OCI-M1 (cell line): Measurements from ENCODE around the gene IL20RA.
"Not testable (repeated sequence)": the region's sequence is repeated elsewhere in the genome, so short reads cannot be mapped to it uniquely, and the experiment has no call there.

Experiments
- DNase-seq: peaks from one replicate; lab custom pipeline; 2025; lab: John Stamatoyannopoulos, UW

IL20RA gene, protein sequence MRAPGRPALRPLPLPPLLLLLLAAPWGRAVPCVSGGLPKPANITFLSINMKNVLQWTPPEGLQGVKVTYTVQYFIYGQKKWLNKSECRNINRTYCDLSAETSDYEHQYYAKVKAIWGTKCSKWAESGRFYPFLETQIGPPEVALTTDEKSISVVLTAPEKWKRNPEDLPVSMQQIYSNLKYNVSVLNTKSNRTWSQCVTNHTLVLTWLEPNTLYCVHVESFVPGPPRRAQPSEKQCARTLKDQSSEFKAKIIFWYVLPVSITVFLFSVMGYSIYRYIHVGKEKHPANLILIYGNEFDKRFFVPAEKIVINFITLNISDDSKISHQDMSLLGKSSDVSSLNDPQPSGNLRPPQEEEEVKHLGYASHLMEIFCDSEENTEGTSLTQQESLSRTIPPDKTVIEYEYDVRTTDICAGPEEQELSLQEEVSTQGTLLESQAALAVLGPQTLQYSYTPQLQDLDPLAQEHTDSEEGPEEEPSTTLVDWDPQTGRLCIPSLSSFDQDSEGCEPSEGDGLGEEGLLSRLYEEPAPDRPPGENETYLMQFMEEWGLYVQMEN

DNA sequence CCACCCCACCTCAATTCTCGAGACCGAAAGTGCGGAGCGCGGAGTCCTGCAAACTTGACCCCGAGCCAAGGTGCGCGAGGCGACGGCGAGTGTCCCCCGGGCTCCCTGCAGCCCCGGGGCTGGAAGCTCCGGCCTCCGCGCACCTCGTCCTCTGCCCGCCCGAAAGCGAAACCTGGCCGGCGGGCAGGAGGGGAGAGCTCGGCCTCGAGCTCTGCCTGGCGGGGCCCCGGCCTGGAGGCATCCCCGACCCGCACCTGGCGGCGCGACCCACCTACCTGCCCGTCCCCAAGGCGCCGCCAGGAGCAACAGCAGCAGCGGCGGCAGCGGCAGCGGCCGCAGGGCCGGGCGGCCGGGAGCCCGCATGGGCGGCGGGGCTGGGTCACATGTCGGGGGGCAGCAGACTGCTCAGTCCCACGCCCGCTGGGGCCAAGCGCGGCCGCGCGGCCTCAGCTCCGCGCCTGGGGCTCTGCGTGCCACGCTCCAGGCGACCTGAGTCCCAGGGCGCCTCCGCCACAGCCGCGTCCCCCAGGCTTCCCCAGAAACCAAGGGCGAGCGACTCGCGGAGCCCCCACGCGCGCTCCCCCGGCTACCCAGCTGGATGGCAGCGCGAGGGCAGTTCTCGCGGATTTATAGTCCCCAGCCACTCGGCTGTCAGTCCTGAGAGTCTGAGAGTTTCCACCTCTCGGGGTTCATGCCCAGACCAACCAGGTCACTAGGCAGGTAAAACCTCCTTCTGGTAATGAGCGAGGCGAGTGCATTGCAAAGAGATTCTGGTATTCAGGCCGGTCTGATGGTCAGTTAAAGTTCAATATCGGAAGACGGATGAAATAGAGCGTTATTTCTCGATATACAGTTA is at the start of gene IL20RA:
TSS of gene IL20RA (minus strand) at position 600 of the 856 bp plus-strand sequence. CDS start at position 363, 237 bp downstream.
- DNase-seq: no peak

DNA sequence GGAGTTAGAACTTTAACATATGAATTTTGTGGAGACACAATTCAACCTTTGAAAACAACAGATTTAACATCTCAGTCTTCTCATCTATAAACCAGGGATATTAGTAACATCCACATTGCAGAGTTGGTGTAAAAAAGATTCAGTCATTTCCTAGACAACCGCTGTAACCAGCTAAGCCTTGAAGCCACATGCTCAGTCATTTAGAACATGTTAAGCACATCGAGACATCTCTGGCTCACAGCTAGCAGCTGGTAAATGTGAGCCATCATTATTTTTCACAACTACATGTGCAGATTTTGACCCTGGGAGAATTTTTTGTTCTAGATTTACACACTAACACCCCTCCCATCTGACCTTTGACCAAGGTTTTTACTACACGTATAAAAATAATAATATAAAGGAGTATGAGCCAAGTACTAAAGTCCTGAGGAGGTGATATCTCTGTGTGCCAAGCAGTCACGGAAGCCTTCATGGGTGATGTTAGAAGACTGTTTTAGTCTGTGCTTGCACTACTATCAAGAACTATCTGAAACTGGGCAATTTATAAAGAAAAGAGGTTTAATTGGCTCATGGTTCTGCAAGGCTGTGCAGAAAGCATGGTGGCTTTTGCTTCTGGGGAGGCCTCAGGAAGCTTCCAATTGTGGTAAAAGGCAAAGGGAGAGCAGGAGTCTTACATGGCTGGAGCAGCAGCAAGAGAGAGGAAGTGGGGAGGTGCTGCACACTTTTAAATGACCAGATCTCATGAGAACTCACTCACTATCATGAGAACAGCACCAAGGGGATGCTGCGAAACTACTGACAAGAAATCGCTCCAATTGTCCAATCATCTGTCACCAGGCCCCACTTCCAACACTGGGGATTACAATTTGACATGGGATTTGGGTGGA is 48.7 kb upstream of the IL20RA start:
- DNase-seq: no peak

GRCh38 chr6:137092018-137092417 is 47.3 kb upstream of the IL20RA start:
- peak; percentile 18 for DNase-seq

DNA sequence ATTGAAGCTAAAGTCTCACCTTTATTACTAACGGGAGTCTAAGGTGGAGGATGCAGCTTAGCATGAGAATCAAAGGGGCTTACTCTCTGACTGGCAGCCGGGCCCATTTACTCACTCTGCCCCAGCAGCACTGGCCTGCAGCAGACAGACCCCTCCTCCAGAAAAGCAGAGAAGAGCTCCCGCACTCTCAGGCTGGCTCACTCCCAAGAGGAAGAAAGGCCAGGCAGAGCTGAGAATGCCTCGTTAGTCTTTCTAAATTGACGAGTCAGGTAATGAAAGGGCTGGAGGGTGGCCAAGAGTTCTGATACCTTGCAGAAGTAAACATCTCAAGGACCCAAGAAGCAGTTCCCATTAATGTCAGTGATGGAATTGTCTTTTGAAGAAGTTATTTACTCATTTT is 44.5 kb upstream of the IL20RA start:
- no peak for DNase-seq

DNA sequence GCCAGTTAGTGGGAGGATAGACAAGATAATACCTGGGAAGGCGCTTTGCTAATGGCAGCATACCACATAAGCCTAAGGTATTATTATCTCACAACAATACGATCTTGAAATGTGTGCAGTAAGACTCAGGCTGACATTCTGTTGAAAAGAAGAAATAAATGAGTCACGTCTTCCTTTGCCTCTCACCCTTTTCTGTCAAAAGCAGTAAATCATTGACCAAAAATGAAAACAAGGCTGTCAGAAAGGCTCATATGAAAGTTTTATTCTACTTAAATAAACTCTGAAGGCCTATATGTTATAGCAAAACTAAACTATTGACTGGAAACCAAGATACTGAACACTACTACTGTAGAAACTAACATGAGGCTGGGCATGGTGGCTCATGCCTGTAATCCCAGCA is 43.1 kb upstream of the IL20RA start:
- no peak for DNase-seq

DNA sequence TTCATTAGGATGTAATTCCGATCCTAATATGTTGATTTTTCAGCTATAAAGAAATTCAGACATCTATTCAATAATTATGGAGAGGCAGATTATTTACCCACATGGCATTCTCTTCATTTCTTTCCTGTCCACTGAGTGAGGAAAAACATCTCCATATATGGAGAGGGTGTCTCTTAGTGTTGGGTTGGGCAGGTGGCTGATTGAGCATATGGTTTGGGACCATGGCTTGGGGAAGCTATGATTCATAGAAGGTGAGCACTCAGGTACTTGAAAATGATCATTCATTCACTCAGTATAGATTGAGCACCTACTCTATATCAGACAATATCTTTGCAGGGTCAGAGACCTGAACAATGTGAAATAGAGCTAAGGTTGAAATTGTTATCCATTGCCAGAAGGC is 41.3 kb upstream of the IL20RA start:
- DNase-seq: no peak

GRCh38 chr6:137084865-137085617 is 40.3 kb upstream of the IL20RA start:
- no peak for DNase-seq

- no peak for DNase-seq
These were observed 39.3 kb upstream of the IL20RA start for GRCh38 chr6:137084090-137084489.

GRCh38 chr6:137081997-137082396 is 37.2 kb upstream of the IL20RA start:
- DNase-seq: no peak

GRCh38 chr6:137080711-137081110 is 35.9 kb upstream of the IL20RA start:
- DNase-seq: no peak

DNA sequence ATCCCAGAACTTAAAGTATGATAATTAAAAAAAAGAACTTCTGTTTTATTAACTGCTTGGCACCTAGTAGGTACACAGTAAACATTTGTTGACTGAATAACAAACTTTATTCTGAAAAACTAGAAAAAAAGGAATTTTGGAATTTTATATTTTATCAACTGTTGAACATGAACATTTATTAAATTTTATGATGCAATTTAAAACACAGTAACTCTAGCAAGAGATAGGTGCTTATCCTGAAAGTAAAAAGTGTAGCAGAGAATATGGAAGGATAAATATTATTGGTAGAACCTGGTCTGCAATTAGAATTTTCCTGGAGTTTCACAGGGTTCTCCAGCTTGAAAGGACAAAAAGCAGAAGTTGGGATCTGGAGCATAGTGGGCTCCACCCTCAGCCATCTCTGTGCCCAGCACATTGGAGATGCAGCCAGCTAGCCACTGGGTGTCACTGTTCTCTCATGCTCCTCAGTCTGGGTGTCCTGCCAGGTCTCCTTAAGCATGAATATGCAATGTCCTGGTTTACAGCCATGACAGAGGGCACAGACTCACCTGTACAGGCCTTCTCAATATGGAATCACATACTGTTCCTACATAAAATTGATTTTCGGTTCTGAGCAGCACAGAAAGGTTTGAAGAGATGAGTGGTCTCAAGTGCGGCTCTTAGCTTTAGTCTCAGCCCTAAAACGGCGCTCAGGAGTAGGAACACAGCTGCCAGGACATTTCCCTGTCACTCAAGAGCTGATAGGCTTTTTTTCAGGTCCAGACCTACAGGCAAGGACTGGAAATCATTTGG is 31.7 kb upstream of the IL20RA start:
- DNase-seq: peak; percentile 90

DNA sequence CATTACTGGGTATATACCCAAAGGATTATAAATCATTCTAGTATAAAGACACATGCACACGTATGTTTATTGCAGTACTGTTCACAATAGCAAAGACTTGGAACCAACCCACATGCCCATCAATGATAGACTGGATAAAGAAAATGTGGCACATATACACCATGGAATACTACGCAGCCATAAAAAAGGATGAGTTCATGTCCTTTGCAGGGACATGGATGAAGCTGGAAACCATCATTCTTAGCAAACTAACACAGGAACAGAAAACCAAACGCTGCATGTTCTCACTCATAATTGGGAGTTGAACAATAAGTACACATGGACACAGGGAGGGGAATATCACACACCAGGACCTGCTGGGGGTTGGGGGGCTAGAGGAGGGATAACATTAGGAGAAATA is 31.0 kb upstream of the IL20RA start:
- not testable (repeated sequence) for DNase-seq

GRCh38 chr6:137070303-137070702 is 25.5 kb upstream of the IL20RA start:
- DNase-seq: no peak

DNA sequence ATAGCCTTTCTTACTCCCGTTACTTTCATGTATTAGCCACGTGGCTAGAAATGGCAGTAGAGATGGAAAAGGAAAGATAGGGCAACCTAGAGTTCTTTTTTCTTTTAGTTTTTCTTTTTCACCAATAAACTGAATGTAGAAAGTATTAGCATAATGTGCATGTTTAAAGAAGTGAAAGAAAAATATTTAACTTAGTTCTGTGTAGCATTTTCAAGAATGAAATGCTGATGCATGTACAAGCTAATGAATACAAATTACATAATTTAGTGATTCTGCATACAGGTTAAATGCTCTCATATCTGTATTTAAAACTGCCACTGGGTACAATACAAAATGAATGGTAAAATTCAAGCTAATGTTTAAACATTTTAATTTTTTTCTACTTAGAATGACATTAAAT is 22.6 kb upstream of the IL20RA start:
- DNase-seq: no peak

GRCh38 chr6:137058037-137058436 is 13.3 kb upstream of the IL20RA start:
- no peak for DNase-seq

- DNase-seq: no peak
These were observed 11.5 kb upstream of the IL20RA start for GRCh38 chr6:137056121-137056880.

- no peak for DNase-seq
These were observed 7.2 kb upstream of the IL20RA start for GRCh38 chr6:137051790-137052472.

DNA sequence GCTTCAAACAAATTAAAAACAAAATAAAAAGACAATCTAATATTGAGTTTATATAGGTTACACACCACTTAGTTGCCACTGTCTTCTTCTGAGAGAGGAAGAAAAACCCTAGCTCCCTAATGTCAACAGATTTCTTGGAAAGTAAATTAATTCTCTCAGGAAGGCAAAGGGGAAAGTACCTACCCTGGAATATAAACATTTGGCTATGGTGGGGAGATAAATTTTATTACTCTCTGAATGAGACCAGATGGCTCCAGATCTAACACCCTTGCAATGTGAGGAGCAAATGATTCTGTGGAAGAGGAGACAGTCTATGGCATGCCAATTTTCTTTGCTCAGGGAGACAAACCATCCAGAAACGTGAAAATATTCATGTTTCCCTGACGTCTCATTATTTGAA is 4.3 kb upstream of the IL20RA start:
- DNase-seq: no peak

GRCh38 chr6:137046871-137047412 is 2.2 kb upstream of the IL20RA start:
- no peak for DNase-seq
